ENCODE data around the gene TBC1D10A.

- TF ChIP-seq TOX (CRISPR knock-in tag; IDR thresholded peaks at IDR 0.05; ENCODE audit: borderline replicate concordance): no peak
- no peak for TF ChIP-seq CREB5 (CRISPR knock-in tag; IDR thresholded peaks at IDR 0.05; ENCODE audit: low read depth)
- no peak for TF ChIP-seq RARB (CRISPR knock-in tag; IDR thresholded peaks at IDR 0.05)
- TF ChIP-seq OSR1 (CRISPR knock-in tag; IDR thresholded peaks at IDR 0.05): no peak
Observed at GRCh38 chr22:30249049-30250038, 77.4 kb downstream of the TBC1D10A start.
